Activated naive CD8-positive, alpha-beta T cell treated with anti-CD3 and anti-CD28 coated beads, Interleukin-2, amount 50 U/mL, for 16 hours (primary cell): ENCODE data around the gene GALNT1.

Experiments
- DNase-seq: peaks from one replicate; pipeline ENCODE4 v3.0.0-alpha.2; 2020; ENCODE audit warnings: low read depth, low spot score

GALNT1 gene

GRCh38 chr18:35716169-35716831 lies 134.8 kb downstream of the GALNT1 start:
- DNase-seq, result no peak

- no peak for DNase-seq
Observed at GRCh38 chr18:35717182-35717581, 135.6 kb downstream of the GALNT1 start.

GRCh38 chr18:35721431-35722081 lies 140.0 kb downstream of the GALNT1 start:
- DNase-seq, result no peak

- DNase-seq, result no peak
Observed at GRCh38 chr18:35728676-35729075, 147.1 kb downstream of the GALNT1 start.

- DNase-seq, result no peak
Observed at GRCh38 chr18:35729991-35730668, 148.6 kb downstream of the GALNT1 start.

GRCh38 chr18:35730691-35731370 lies 149.3 kb downstream of the GALNT1 start:
- no peak for DNase-seq

GRCh38 chr18:35731701-35732100 lies 150.2 kb downstream of the GALNT1 start:
- no peak for DNase-seq

- no peak for DNase-seq
Observed at GRCh38 chr18:35732162-35732561, 150.6 kb downstream of the GALNT1 start.

GRCh38 chr18:35732636-35733035 lies 151.1 kb downstream of the GALNT1 start:
- DNase-seq, result no peak

- no peak for DNase-seq
Observed at GRCh38 chr18:35733408-35733807, 151.9 kb downstream of the GALNT1 start.

- no peak for DNase-seq
Observed at GRCh38 chr18:35736696-35737095, 155.2 kb downstream of the GALNT1 start.

GRCh38 chr18:35739778-35740177 lies 158.2 kb downstream of the GALNT1 start:
- DNase-seq, result no peak

GRCh38 chr18:35740656-35741055 lies 159.1 kb downstream of the GALNT1 start:
- DNase-seq, result no peak

GRCh38 chr18:35743916-35744315 lies 162.4 kb downstream of the GALNT1 start:
- DNase-seq, result no peak

GRCh38 chr18:35745814-35746213 lies 164.3 kb downstream of the GALNT1 start:
- DNase-seq, result no peak

GRCh38 chr18:35746826-35747339 lies 165.3 kb downstream of the GALNT1 start:
- DNase-seq, result no peak

- no peak for DNase-seq
Observed at GRCh38 chr18:35747894-35748472, 166.4 kb downstream of the GALNT1 start.

- DNase-seq, result no peak
Observed at GRCh38 chr18:35749701-35750100, 168.2 kb downstream of the GALNT1 start.

- DNase-seq, result no peak
Observed at GRCh38 chr18:35750929-35751328, 169.4 kb downstream of the GALNT1 start.

- no peak for DNase-seq
Observed at GRCh38 chr18:35753306-35753910, 171.9 kb downstream of the GALNT1 start.

- DNase-seq, result no peak
Observed at GRCh38 chr18:35754464-35754863, 172.9 kb downstream of the GALNT1 start.
